Mesendoderm (in vitro differentiated cells): Measurements from ENCODE around the gene AGBL4.

ENCODE experiments used
- DNase-seq: peaks from one replicate; pipeline ENCODE4 v3.0.0; 2013
- H2AK5ac ChIP-seq: 2 replicates; pipeline ENCODE4 v1.6.1; 2013; ENCODE audit warnings: low read length, inconsistent platforms
- H2BK120ac ChIP-seq: 2 replicates; pipeline ENCODE4 v1.6.1; 2013; ENCODE audit warnings: low read depth, mild to moderate bottlenecking, low read length, moderate library complexity, mixed read lengths
- H2BK15ac ChIP-seq: replicated peaks from 2 replicates; pipeline ENCODE4 v1.6.1; 2013; ENCODE audit warnings: low read depth, mild to moderate bottlenecking, moderate library complexity
- H2BK5ac ChIP-seq: 2 replicates; pipeline ENCODE4 v1.6.1; 2013; ENCODE audit warnings: low read length, inconsistent platforms
- H3K18ac ChIP-seq: 2 replicates; pipeline ENCODE4 v1.6.1; 2013; ENCODE audit warnings: mild to moderate bottlenecking, low read length, mixed read lengths
- H3K23ac ChIP-seq: one replicate; pipeline ENCODE4 v1.6.1; 2013; ENCODE audit warnings: low read length
- H3K27ac ChIP-seq: 2 replicates; pipeline ENCODE4 v1.5.1; 2013; ENCODE audit warnings: low read depth, mild to moderate bottlenecking, inconsistent platforms, low read length, moderate library complexity
- H3K27me3 ChIP-seq: 2 replicates; pipeline ENCODE4 v1.6.1; 2013; ENCODE audit warnings: low read length, control low read depth, mild to moderate bottlenecking, inconsistent platforms; ENCODE audit not compliant: insufficient read depth, poor library complexity
- H3K36me3 ChIP-seq: 2 replicates; pipeline ENCODE4 v1.6.1; 2013; ENCODE audit warnings: low read length, inconsistent platforms; ENCODE audit not compliant: control insufficient read depth, insufficient read depth
- H3K4ac ChIP-seq: one replicate; pipeline ENCODE4 v1.6.1; 2013; ENCODE audit warnings: low read depth, mild to moderate bottlenecking, low read length, moderate library complexity
- H3K4me1 ChIP-seq: 2 replicates; pipeline ENCODE4 v1.6.1; 2013; ENCODE audit warnings: low read depth, low read length, inconsistent platforms; ENCODE audit not compliant: control insufficient read depth
- H3K4me2 ChIP-seq: 2 replicates; pipeline ENCODE4 v1.6.1; 2013; ENCODE audit warnings: low read length
- H3K4me3 ChIP-seq: 2 replicates; pipeline ENCODE4 v1.5.1; 2013; ENCODE audit warnings: mild to moderate bottlenecking, low read length
- H3K56ac ChIP-seq: one replicate; pipeline ENCODE4 v1.6.1; 2013; ENCODE audit warnings: low read length
- H3K79me1 ChIP-seq: 2 replicates; pipeline ENCODE4 v1.6.1; 2013; ENCODE audit warnings: low read length, inconsistent platforms
- H3K79me2 ChIP-seq: 2 replicates; pipeline ENCODE4 v1.6.1; 2013; ENCODE audit warnings: mild to moderate bottlenecking, low read length; ENCODE audit not compliant: control insufficient read depth, insufficient read depth
- H3K9ac ChIP-seq: 2 replicates; pipeline ENCODE4 v1.6.1; 2013; ENCODE audit warnings: low read length, inconsistent platforms
- H4K5ac ChIP-seq: one replicate; pipeline ENCODE4 v1.6.1; 2013; ENCODE audit warnings: low read length
- H4K8ac ChIP-seq: one replicate; pipeline ENCODE4 v1.6.1; 2013; ENCODE audit warnings: low read depth, mild to moderate bottlenecking, control low read depth, low read length, moderate library complexity
- WGBS: extraction: QIAGEN DNeasy Blood & Tissue Kit; methylation state at CpG from one replicate; pipeline ENCODE4 v1.1.7; 2013; ENCODE audit warnings: low lambda C conversion rate, missing lambda C conversion rate; ENCODE audit not compliant: insufficient coverage; ENCODE audit errors: extremely low coverage; 5-methylcytosine and 5-hydroxymethylcytosine counted together

AGBL4 gene

GRCh38 chr1:48750109-48750508 is 1273.6 kb downstream of the AGBL4 start:
- Histone ChIP-seq H3K23ac (no peak overlapping the region), H4K5ac (no peak overlapping the region), H3K79me1 (no peaks in the 10 kb centered on the region), H3K27me3 (no peaks in the 10 kb centered on the region), H3K79me2 (no peaks in the 10 kb centered on the region), H3K9ac (no peak overlapping the region), H2AK5ac (no peak overlapping the region), H3K18ac (no peak overlapping the region), H3K4me2 (no peak overlapping the region), H2BK15ac (no peak overlapping the region), H3K27ac (no peak overlapping the region), H3K4me1 (no peaks in the 10 kb centered on the region), H3K4me3 (no peak overlapping the region), H4K8ac (no peak overlapping the region), H3K56ac (no peak overlapping the region), H2BK5ac (no peak overlapping the region), H3K36me3 (no peaks in the 10 kb centered on the region), H3K4ac (no peak overlapping the region), H2BK120ac (no peak overlapping the region)
- DNase-seq = no peak
- no CpG with 5 or more reads among the region's 1 CpG for WGBS

- Histone ChIP-seq H2BK15ac (no peak overlapping the region), H3K18ac (no peak overlapping the region), H2BK5ac (no peak overlapping the region), H3K23ac (no peak overlapping the region), H3K4me1 (no peaks in the 10 kb centered on the region), H4K8ac (no peak overlapping the region), H3K27ac (no peak overlapping the region), H2BK120ac (no peak overlapping the region), H2AK5ac (no peak overlapping the region), H3K27me3 (no peaks in the 10 kb centered on the region), H3K56ac (no peak overlapping the region), H3K36me3 (no peaks in the 10 kb centered on the region), H3K4ac (no peak overlapping the region), H3K4me2 (no peak overlapping the region), H3K79me1 (no peaks in the 10 kb centered on the region), H3K9ac (no peak overlapping the region), H3K4me3 (no peak overlapping the region), H4K5ac (no peak overlapping the region), H3K79me2 (no peaks in the 10 kb centered on the region)
- no CpG with 5 or more reads among the region's 7 CpGs for WGBS
- no peak for DNase-seq
Observed at GRCh38 chr1:48749068-48749467, 1274.7 kb downstream of the AGBL4 start.

GRCh38 chr1:48746906-48747305 is 1276.8 kb downstream of the AGBL4 start:
- Histone ChIP-seq H2BK15ac (no peak overlapping the region), H3K27ac (no peak overlapping the region), H3K79me1 (no peaks in the 10 kb centered on the region), H2BK5ac (no peak overlapping the region), H3K18ac (no peak overlapping the region), H3K9ac (no peak overlapping the region), H2BK120ac (no peak overlapping the region), H3K36me3 (no peaks in the 10 kb centered on the region), H3K4me3 (no peak overlapping the region), H3K27me3 (no peaks in the 10 kb centered on the region), H3K4ac (no peak overlapping the region), H3K79me2 (no peaks in the 10 kb centered on the region), H3K56ac (peak overlapping the region; percentile 22), H4K8ac (no peak overlapping the region), H3K4me2 (no peak overlapping the region), H3K4me1 (no peaks in the 10 kb centered on the region), H3K23ac (no peak overlapping the region), H4K5ac (no peak overlapping the region), H2AK5ac (no peak overlapping the region)
- no CpG with 5 or more reads among the region's 5 CpGs for WGBS
- DNase-seq = no peak

GRCh38 chr1:48744032-48744431 is 1279.7 kb downstream of the AGBL4 start:
- H3K27me3 ChIP-seq = no peaks in the 10 kb centered on the region
- H3K4me1 ChIP-seq = no peaks in the 10 kb centered on the region
- WGBS = no CpG with 5 or more reads among the region's 2 CpGs
- H3K79me2 ChIP-seq = no peaks in the 10 kb centered on the region
- no peak overlapping the region for H4K8ac ChIP-seq
- no peak overlapping the region for H3K4me2 ChIP-seq
- H2BK120ac ChIP-seq = no peak overlapping the region
- DNase-seq = no peak
- H3K79me1 ChIP-seq = no peaks in the 10 kb centered on the region
- H2BK5ac ChIP-seq = no peak overlapping the region
- no peak overlapping the region for H2BK15ac ChIP-seq
- no peak overlapping the region for H4K5ac ChIP-seq
- no peak overlapping the region for H3K23ac ChIP-seq
- H3K36me3 ChIP-seq = no peaks in the 10 kb centered on the region
- H3K4me3 ChIP-seq = no peak overlapping the region
- no peak overlapping the region for H2AK5ac ChIP-seq
- no peak overlapping the region for H3K56ac ChIP-seq
- H3K9ac ChIP-seq = no peak overlapping the region
- no peak overlapping the region for H3K4ac ChIP-seq
- no peak overlapping the region for H3K18ac ChIP-seq
- no peak overlapping the region for H3K27ac ChIP-seq

GRCh38 chr1:48743480-48743879 is 1280.3 kb downstream of the AGBL4 start:
- Histone ChIP-seq H3K79me2 (no peaks in the 10 kb centered on the region), H3K27ac (no peak overlapping the region), H3K36me3 (no peaks in the 10 kb centered on the region), H3K4me2 (no peak overlapping the region), H4K8ac (no peak overlapping the region), H3K4me1 (no peaks in the 10 kb centered on the region), H2BK5ac (no peak overlapping the region), H3K4ac (no peak overlapping the region), H3K18ac (no peak overlapping the region), H2BK120ac (no peak overlapping the region), H4K5ac (no peak overlapping the region), H3K27me3 (no peaks in the 10 kb centered on the region), H2AK5ac (no peak overlapping the region), H3K56ac (no peak overlapping the region), H3K9ac (no peak overlapping the region), H3K4me3 (no peak overlapping the region), H2BK15ac (no peak overlapping the region), H3K23ac (no peak overlapping the region), H3K79me1 (no peaks in the 10 kb centered on the region)
- DNase-seq = peak; percentile 15

- no peak for DNase-seq
- Histone ChIP-seq H3K18ac (no peak overlapping the region), H3K79me1 (no peaks in the 10 kb centered on the region), H3K79me2 (no peaks in the 10 kb centered on the region), H3K4ac (no peak overlapping the region), H3K4me2 (no peak overlapping the region), H2AK5ac (no peak overlapping the region), H3K36me3 (no peaks in the 10 kb centered on the region), H3K56ac (no peak overlapping the region), H3K27ac (no peak overlapping the region), H3K23ac (no peak overlapping the region), H3K4me3 (no peak overlapping the region), H2BK15ac (no peak overlapping the region), H2BK5ac (no peak overlapping the region), H3K9ac (no peak overlapping the region), H3K27me3 (no peaks in the 10 kb centered on the region), H3K4me1 (no peaks in the 10 kb centered on the region), H4K5ac (no peak overlapping the region), H4K8ac (no peak overlapping the region), H2BK120ac (no peak overlapping the region)
- no CpG with 5 or more reads among the region's 7 CpGs for WGBS
Observed at GRCh38 chr1:48741380-48741779, 1282.4 kb downstream of the AGBL4 start.
